Mesodermal cell (in vitro differentiated cells): ENCODE data around the gene CYB5R4.
"Not testable (repeated sequence)": the region's sequence is repeated elsewhere in the genome, so short reads cannot be mapped to it uniquely, and the experiment has no call there.

ENCODE experiments used
- H3K27ac ChIP-seq: 2 replicates; pipeline ENCODE4 v1.7.0; 2013; ENCODE audit warnings: mild to moderate bottlenecking, low read depth, low read length, moderate library complexity; ENCODE audit not compliant: severe bottlenecking
- H3K36me3 ChIP-seq: 2 replicates; pipeline ENCODE4 v1.7.1; 2013; ENCODE audit warnings: mild to moderate bottlenecking, low read length, moderate library complexity; ENCODE audit not compliant: control insufficient read depth, insufficient read depth
- H3K4me1 ChIP-seq: one replicate; pipeline ENCODE4 v1.7.1; 2013; ENCODE audit warnings: mild to moderate bottlenecking, low read length; ENCODE audit not compliant: insufficient read depth, control insufficient read depth, poor library complexity, severe bottlenecking
- H3K4me3 ChIP-seq: 2 replicates; pipeline ENCODE4 v1.7.0; 2013; ENCODE audit warnings: low read length, control low read depth, mild to moderate bottlenecking; ENCODE audit not compliant: insufficient read depth, poor library complexity, severe bottlenecking; ENCODE audit errors: extremely low read depth
- H3K9me3 ChIP-seq: 2 replicates; pipeline ENCODE4 v1.7.1; 2013; ENCODE audit warnings: mild to moderate bottlenecking, low read length, moderate library complexity; ENCODE audit not compliant: control insufficient read depth
- WGBS, 2 experiments: methylation state at CpG; one replicate each; pipeline ENCODE4 v1.1.5; 2013; ENCODE audit warnings: missing lambda C conversion rate in 2 of 2; ENCODE audit not compliant: insufficient coverage in 2 of 2; 5-methylcytosine and 5-hydroxymethylcytosine counted together

CYB5R4 gene

DNA sequence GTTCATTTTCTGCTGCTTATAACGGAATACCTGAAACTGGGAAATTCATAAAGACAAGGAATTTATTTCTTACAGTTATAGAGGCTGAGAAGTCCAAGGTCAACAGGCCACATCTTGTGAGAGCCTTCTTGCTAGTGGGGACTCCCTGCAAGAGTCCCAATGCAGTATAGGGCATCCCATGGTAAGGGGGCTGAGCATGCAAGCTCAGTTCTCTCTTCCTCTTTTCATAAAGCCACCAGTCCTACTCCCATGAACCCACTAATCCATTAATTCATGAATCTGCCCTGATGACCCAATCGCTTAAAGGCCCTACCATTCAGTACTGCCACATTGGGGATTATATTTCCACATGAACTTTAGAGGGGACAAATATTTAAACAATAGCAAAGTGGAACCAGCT is 26.5 kb downstream of the CYB5R4 start:
- Histone ChIP-seq H3K9me3 (no peaks in the 10 kb centered on the region), H3K27ac (no peak overlapping the region), H3K36me3 (no peaks in the 10 kb centered on the region), H3K4me3 (no peak overlapping the region), H3K4me1 (no peaks in the 10 kb centered on the region)
- 100% methylated on average over 1 of the region's 2 CpGs; no CpG with 5 or more reads in 1 of the 2 experiments for WGBS, 2 experiments

DNA sequence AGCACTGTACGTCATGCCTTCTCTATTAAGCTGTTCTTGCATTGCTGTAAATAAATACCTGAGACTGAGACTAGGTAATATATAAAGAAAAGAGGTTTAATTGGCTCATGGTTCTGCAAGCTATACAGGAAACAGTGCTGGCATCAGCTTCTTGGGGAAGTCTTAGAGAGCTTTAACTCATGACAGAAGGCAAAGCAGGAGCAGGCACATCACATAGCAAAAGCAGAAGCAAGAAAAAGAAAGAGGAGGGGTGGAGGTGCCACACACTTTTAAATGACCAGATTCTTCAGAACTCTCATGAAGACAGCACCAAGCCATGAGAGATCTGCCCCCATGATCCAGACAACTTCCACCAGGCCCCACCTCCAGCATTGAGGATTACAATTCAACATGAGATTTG is 30.1 kb downstream of the CYB5R4 start:
- Histone ChIP-seq H3K27ac (no peak overlapping the region), H3K36me3 (no peaks in the 10 kb centered on the region), H3K4me1 (no peaks in the 10 kb centered on the region), H3K9me3 (no peaks in the 10 kb centered on the region), H3K4me3 (no peak overlapping the region)
- 80 to 100% methylated on average over 1 of the region's 1 CpG for WGBS, 2 experiments

DNA sequence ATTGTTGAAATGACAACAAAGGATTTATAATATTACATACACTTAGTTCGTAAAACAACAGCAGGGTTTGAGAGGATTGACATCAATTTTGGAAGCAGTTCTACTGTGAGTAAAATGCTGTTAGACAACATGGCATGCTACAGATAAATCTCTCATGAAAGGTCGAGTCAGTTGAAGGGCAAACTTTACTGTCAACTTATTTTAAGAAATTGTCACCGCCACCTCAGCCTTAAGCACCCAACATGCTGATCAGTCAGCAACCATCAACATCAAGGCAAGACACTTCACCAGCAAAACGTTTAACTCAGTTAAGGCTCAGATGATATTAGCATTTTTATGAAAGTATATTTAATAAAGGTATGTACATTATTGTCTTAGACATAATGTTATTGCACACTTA is 31.0 kb downstream of the CYB5R4 start:
- Histone ChIP-seq H3K4me3 (no peak overlapping the region), H3K4me1 (no peaks in the 10 kb centered on the region), H3K36me3 (no peaks in the 10 kb centered on the region), H3K9me3 (no peaks in the 10 kb centered on the region), H3K27ac (no peak overlapping the region)
- 100% methylated on average over 1 of the region's 4 CpGs for WGBS, 2 experiments

DNA sequence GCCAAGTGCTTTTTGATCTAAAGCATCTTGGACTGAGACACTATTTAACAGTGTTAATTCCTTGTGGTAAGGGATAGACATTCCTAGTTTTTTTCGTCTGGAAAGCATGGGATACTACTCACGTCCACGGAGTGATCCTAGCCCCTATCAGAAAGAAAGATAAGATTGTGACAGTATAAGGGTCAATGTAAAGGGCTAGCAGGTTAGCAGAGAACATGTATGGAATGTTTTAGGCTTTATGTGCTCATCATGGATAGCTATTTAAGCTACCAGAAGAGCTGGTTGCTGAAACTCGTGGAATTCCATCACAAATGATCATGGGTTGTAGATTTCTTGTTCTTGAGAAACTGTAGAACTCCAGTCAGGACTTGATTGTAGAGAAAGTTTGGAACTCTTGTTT is 32.1 kb downstream of the CYB5R4 start:
- Histone ChIP-seq H3K4me1 (no peaks in the 10 kb centered on the region), H3K27ac (no peak overlapping the region), H3K36me3 (no peaks in the 10 kb centered on the region), H3K4me3 (no peak overlapping the region), H3K9me3 (no peaks in the 10 kb centered on the region)
- WGBS, 2 experiments = 86 to 90% methylated on average over 4 of the region's 4 CpGs

DNA sequence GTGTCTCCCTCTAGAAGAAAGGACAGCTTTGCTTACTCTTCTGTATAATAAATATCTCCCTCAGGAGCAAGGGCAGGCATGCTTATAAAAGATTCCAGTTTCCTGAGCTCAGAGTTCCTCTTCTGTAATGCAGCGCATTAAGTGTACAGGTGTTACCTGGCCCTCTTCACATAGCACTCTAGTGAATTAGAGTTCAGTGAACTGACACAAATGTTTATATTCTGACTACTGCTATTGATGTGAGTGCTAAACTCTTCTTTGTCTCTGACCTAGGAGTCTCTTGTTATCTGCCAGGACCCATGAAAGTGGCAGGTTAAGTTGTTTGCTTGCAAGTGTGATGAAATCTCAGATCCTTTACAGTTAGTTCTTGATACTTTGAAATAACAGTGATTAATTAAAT is 33.5 kb downstream of the CYB5R4 start:
- Histone ChIP-seq H3K27ac (no peak overlapping the region), H3K4me1 (no peaks in the 10 kb centered on the region), H3K4me3 (no peak overlapping the region), H3K9me3 (no peaks in the 10 kb centered on the region), H3K36me3 (no peaks in the 10 kb centered on the region)
- 100% methylated on average over 1 of the region's 1 CpG for WGBS, 2 experiments

DNA sequence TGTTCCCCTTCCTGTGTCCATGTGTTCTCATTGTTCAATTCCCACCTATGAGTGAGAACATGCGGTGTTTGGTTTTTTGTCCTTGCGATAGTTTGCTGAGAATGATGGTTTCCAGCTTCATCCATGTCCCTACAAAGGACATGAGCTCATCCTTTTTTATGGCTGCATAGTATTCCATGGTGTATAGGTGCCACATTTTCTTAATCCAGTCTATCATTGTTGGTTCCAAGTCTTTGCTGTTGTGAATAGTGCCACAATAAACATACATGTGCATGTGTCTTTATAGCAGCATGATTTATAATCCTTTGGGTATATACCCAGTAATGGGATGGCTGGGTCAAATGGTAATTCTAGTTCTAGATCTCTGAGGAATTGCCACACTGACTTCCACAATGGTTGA is 37.6 kb downstream of the CYB5R4 start:
- H3K27ac ChIP-seq, H3K9me3 ChIP-seq, H3K36me3 ChIP-seq, H3K4me1 ChIP-seq, H3K4me3 ChIP-seq: not testable (repeated sequence)
- no CpG with 5 or more reads among the region's 2 CpGs for WGBS, 2 experiments

DNA sequence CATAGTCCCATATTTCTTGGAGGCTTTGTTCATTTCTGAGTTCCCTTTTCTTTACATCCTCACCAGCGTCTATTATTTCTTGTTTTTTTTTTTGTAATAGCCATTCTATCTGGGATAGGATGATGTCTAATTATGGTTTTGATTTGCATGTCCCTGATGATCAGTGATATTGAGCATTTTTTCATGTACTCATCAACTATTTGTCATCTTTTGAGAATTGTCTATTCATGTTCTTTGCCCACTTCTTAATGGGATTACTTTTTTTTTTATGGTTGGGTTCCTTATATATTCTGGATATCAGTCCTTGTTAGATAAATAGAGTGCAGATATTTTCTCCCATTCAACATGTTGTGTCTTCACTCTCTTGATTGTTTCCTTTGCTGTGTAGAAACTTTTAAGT is 42.1 kb downstream of the CYB5R4 start:
- WGBS, 2 experiments = no CpG with 5 or more reads among the region's 1 CpG
- H3K4me1 ChIP-seq = no peaks in the 10 kb centered on the region

DNA sequence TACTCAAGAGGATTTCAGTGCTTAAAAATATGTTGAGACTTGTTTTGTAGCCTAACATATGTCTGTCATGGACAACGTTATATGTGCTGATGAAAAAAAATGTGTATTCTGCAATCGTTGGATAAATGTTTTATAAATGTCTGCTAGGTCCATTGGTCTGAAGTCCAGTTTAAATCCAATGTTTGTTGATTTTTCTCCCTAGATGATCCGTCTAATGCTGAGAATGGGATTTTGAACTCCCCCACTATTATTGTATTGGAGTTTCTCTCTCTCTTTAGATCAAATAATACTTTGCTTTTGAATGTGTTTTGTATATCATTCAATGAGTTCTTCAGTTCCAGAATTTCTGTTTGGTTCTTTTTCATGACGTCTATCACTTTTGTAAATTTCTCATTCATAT is 44.9 kb downstream of the CYB5R4 start:
- 79 to 85% methylated on average over 2 of the region's 4 CpGs for WGBS, 2 experiments
- Histone ChIP-seq H3K4me1 (no peaks in the 10 kb centered on the region), H3K4me3 (no peak overlapping the region)

More for the DNA sequence above, 42.1 kb downstream of the CYB5R4 start:
- Histone ChIP-seq H3K4me3 (no peak overlapping the region), H3K9me3 (no peaks in the 10 kb centered on the region), H3K36me3 (no peaks in the 10 kb centered on the region), H3K27ac (no peak overlapping the region)

DNA sequence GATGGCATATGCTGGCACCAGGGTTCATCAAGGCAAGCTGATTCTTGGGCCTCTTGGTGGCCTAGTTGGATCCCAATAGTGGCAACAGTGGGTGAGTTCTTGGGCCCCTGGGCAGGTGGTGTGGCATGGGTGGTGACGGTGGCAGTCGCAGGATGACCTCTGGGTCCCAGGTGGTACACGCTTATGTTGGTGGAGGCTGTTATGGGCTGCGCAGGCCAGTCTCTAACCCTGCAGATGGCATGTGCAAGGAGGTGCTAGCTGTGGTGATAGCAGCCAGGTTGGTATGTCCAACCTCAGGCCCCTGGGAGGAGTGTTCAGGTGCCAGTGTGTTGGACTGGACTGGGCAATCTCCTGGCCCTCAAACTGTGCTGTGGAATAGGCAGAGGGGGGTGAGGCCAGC is 46.2 kb downstream of the CYB5R4 start:
- no peaks in the 10 kb centered on the region for H3K4me1 ChIP-seq
- no peak overlapping the region for H3K27ac ChIP-seq
- 92 to 100% methylated on average over 4 of the region's 4 CpGs for WGBS, 2 experiments
- no peaks in the 10 kb centered on the region for H3K36me3 ChIP-seq
- no peak overlapping the region for H3K4me3 ChIP-seq
- no peaks in the 10 kb centered on the region for H3K9me3 ChIP-seq

More for the DNA sequence above, 44.9 kb downstream of the CYB5R4 start:
- Histone ChIP-seq H3K27ac (no peak overlapping the region), H3K9me3 (no peaks in the 10 kb centered on the region), H3K36me3 (no peaks in the 10 kb centered on the region)

DNA sequence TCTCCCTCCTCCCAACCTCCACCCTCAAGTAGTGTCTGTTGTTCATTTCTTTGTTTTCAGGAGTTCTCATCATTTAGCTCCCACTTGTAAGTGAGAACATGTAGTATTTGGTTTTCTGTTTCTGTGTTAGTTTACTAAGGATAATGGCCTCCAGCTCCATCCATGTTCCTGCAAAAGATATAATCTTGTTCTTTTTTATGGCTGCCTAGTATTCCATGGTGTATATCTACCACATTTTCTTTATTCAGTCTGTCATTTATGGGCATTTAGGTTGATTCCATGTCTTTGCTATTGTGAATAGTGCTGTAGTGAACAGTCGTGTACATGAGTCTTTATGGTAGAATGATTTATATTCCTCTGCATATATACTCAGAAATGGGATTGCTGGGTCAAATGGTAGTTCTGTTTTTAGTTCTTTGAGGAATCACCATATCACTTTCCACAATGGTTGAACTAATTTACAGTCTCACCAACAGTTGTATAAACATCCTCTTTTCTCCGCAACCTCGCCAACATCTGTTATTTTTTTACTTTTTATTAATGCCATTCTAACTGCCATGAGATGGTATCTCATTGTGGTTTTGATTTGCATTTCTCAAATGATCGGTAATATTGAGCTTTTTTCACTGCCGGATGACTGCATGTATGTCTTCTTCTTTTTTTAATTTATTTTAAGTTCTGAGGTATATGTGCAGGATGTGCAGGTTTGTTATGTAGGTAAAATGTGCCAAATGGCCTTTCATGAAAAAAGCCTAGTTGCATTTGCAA is 48.3 kb downstream of the CYB5R4 start:
- not testable (repeated sequence) for H3K4me1 ChIP-seq, H3K27ac ChIP-seq, H3K9me3 ChIP-seq, H3K36me3 ChIP-seq, H3K4me3 ChIP-seq
- 80 to 100% methylated on average over 1 of the region's 5 CpGs for WGBS, 2 experiments

DNA sequence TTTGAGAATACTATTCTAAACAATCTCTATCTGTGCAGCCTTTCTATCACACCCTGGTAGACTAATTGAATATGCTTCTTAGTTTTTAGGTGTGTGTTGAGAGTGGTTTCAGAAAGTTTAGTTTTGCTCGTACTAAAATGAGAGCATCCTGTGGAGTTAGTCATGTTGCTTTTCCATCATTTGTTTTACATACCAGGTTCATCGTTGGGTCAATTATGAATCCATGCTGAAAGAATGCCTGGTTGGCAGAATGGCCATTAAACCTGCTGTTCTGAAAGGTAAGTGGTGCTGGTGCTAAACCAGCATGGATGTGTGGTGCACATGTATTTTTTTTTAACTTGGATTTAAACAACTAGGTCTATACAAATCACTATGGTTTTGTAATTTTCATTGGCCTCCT is 49.3 kb downstream of the CYB5R4 start:
- Histone ChIP-seq H3K4me1 (no peaks in the 10 kb centered on the region), H3K36me3 (no peaks in the 10 kb centered on the region), H3K27ac (no peak overlapping the region), H3K9me3 (no peaks in the 10 kb centered on the region), H3K4me3 (no peak overlapping the region)
- WGBS, 2 experiments = 83 to 100% methylated on average over 2 of the region's 2 CpGs
